GM20000 (cell line): ENCODE measurements around the gene RNF11.
"Not testable (repeated sequence)": the region's sequence is repeated elsewhere in the genome, so short reads cannot be mapped to it uniquely, and the experiment has no call there.

Experiments used
- DNase-seq: peaks from one replicate; pipeline ENCODE4 v3.0.0; 2012; ENCODE audit warnings: low spot score
- CTCF ChIP-seq: IDR thresholded peaks from 2 replicates; pipeline ENCODE4 v1.5.1; 2012; ENCODE audit warnings: mild to moderate bottlenecking, control low read depth; ENCODE audit errors: extremely low read depth, missing control alignments

RNF11 gene

GRCh38 chr1:51230501-51231078 is 5.5 kb upstream of the RNF11 start:
- DNase-seq: no peak
- no peak for TF ChIP-seq CTCF

- TF ChIP-seq CTCF: no peak
- no peak for DNase-seq
Measured at GRCh38 chr1:51231120-51231519, 5.0 kb upstream of the RNF11 start.

GRCh38 chr1:51231896-51232295 is 4.2 kb upstream of the RNF11 start:
- DNase-seq: no peak
- TF ChIP-seq CTCF: no peak

- DNase-seq: not testable (repeated sequence)
Measured at GRCh38 chr1:51234236-51234635, 1.8 kb upstream of the RNF11 start.

GRCh38 chr1:51234721-51235425 is 1.2 kb upstream of the RNF11 start:
- peak; percentile 75 for DNase-seq
- TF ChIP-seq CTCF: no peak

- TF ChIP-seq CTCF: no peak
- peak; percentile 43 for DNase-seq
Measured at GRCh38 chr1:51236531-51237350, 668 bp downstream of the RNF11 start.

GRCh38 chr1:51237351-51238033 is 1.4 kb downstream of the RNF11 start:
- no peak for TF ChIP-seq CTCF
- no peak for DNase-seq
